SKM-1 treated with dmso at 0.1 percent for 144 hours (cell line): Measurements from ENCODE around the gene JADE3.
A peak's percentile ranks its signal among the peaks of the same experiment; 100 is the strongest.
"Not testable (repeated sequence)": the region's sequence is repeated elsewhere in the genome, so short reads cannot be mapped to it uniquely, and the experiment has no call there.

Experiments used
- DNase-seq: peaks from one replicate; lab custom pipeline; 2025; ENCODE audit not compliant: unreplicated experiment; lab: John Stamatoyannopoulos, UW

The JADE3 gene

DNA sequence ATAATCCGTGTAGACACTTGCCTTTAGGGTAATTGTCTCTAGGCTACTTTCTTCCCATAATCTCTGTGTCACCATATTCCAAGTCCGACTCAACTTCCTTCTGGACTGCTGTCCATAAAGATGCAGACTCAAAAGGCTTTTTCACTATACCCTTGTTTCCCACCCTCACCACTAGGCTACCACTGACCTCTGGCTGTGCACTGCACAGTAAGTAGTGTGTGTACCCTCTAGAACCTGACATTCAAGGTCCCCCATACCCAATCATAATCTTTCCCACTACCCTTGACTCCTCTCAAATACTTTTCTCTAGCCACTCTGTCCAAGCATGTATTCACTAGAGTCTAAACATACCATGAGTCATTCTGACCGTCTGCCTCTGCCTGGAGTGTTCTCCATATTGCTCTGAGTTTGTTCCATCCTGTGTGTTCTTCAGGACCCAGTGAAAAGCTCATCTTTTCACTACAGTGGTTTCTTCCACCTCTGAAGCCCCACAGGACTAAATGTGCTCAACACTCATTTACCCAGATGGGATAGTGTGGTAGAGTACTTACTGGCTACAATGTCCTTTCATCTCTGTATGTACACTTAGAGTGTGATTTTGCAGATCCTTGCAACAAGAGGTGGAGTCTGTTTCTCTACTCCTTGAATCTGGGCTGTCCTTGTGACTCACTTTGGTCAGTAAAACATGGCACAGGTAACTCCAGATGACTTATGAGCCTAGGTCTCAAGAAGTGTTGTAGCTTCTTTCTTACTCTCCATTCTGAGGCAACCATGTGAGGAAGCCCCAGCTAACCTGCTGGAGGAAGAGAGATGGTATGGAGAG, 17.4 kb downstream of the JADE3 start:
- no peak for DNase-seq

DNA sequence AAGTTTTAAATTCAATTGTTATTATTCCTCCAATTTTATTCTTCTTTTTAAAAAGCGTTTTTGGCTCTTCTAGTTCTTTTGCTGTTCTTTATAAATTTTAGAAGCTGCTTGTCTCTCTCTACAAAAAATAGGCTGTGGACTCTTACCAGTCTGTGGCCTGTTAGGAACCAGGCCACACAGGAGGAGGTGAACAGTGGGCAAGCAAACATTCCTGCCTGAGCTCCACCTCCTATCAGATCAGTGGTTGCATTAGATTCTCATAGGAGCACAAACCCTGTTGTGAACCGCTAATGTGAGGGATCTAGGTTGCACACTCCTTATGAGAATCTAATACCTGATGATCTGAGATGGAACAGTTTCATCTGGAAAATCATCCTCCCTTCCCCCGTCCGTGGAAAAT, 23.1 kb downstream of the JADE3 start:
- DNase-seq = no peak

DNA sequence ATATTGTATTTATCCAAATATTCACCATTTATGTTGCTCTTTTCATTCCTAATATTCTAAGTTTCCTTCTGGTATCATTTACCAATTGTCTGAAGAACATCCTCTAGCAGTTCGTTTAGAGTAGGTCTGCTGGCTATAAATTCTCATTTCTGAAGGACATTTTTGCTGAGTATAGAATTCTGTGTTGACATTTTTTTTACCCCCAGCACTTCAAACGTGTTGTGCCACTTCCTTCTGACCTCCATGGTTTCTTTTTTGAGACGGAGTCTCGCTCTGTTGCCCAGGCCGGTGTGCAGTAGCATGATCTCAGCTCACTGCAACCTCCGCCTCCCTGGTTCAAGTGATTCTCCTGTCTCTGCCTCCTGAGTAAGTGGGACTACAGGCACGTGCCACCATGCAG, 26.4 kb downstream of the JADE3 start:
- DNase-seq = no peak

DNA sequence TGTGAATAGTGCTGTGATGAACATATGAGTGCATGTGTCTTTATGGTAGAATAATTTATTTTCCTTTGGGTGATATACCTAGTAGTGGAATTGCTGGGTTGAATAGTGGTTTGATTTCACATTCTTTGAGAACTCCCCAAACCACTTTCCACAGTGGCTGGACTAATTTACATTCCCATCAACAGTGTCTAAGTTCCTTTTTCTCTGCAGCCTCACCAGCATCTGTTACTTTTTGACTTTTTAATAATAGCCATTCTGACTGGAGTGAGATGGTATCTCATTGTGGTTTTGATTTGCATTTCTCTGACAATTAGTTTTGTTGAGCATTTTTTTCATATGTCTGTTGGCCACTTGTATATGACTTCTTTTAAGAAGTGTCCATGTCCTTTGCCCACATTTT, 29.1 kb downstream of the JADE3 start:
- no peak for DNase-seq

DNA sequence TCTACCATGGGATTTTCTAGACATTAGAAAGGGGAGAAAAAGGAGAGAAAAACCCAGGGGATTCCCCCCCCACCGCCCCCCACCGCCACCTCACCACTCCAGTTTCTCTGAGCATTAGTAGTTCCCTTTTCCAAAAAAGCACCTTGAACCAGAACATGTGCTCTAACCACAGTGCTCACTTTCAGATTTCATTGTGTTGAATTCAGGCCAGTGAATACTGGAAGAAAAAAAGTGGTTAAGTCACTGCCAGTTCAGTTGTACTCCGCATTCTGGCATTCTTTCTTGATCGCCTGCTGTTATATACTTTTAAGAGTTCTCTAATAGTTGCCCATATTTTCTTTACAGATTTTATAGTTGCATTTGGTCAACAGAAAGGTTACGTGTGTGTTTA, 40.9 kb downstream of the JADE3 start:
- DNase-seq = no peak

DNA sequence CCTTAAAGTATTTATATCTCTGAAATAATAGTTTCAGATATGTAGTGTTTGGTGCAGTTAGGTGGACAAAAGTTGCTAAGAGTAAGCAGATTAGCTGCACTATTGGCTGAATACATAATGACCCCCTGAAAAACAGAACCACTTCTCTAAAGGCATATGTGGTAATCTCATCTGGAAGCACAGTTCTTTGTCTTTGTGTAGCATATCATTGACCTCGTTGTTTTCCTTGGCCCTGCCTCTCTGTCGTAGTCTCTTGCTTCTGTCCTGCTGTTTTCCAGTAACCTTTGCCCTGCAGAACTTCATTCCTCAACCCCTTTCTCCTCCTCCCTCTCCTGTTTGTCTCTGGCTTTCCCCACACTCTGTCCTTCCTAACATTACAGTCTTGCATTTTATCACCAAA, 41.4 kb downstream of the JADE3 start:
- DNase-seq = peak; percentile 8

DNA sequence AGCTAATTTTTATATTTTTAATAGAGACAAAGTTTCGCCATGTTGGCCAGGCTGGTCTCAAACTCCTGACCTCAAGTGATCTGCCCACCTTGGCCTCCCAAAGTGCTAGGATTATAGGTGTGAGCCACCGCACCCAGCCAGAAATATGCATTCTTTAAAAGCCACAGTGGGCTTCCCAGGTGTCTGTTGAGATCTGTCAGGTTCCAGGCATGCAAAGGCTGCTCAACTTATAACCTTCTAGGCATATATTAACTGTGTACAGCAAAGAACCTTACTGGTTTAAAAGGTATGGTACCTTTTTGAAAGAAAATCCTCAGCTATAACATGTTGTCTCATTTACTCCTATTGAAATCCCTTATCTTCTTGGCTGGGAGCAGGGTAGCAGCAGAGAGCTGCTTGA, 42.5 kb downstream of the JADE3 start:
- DNase-seq = no peak

DNA sequence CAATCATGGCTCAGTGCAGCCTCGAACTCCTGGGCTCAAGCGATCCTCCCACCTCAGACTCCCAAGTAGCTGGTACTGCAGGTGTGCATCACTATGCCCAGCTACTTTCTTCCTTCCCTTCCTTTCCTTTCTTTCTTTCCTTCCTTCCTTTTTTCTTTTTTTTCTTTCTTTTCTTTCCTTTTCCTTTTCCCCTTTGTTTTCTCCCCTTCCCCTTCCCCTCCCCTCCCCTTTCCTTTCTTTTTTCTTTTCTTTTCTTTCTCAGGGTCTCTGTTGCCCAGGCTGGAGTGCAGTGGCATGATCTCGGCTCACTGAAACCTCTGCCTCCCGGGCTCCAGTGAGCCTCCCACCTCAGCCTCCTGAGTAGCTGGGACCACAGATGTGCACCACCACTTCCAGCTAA, 44.4 kb downstream of the JADE3 start:
- not testable (repeated sequence) for DNase-seq

DNA sequence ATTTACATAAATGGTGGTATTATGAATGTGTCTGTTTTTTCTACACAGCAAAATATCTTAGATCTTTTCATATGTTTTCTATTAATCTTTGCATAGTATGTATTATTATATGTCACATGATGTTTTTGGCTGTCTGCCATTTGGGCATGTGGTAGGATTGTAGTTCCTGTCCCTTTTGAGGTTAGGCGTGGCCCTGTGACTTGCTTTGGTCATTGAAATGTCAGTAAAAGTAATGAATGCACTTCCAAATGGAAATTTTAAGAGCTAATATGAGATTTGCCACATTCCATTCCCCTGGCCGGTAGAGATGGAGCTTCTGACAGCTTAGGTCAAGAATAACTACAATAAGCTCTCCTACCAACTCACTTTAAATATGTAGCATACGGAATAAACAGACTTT, 45.1 kb downstream of the JADE3 start:
- no peak for DNase-seq

DNA sequence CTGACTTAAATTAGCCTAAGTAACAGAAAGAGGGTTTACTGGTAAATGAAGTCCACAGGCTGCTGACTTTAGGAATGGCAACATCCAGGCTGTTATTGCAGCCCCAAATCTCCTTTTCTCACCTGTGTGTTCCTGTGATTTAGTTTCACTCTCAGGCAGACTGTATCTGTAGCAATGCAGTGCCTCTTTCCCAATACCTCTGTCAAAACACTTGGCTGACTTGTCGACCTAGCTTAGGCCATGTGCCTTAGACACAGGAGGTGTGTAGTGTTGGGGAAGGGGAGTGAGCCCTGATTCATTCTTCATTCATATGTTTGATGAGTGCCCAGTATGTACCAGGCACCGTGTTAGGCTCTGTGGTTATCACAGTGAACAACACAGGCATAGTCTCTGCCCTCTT, 46.9 kb downstream of the JADE3 start:
- DNase-seq = no peak

DNA sequence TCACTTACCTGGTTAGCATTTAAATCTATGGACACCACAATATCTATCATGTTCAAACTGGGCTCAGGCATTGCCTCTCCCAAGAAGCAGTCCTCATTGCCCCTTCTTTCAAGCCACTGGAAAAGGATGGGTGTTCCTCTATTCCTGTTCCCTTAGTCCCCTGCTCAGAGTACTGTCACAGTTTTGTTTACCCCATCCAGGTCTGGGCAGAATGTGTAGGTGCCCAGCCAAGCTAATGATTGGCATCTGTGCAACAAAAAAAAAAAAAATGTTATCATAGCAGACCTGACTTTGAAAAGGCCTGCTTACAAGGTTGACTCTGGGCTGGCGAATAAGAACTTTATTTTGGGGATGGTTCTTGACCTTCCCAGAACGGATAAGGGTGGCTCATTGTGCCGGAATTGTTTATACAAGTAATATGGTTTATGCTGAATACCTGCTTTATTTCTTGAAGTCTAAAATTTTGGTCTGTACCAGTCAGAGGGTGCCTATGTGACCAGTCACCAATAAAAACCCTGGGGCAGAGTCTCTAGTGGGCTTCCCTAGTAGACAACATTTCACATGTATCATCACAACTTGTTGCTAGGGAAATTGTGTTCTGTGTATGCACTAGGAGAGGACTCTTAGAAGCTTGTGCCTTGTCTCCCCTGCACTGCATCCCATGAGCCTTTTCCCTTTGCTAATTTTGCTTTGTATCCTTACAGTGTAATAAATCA, 47.9 kb downstream of the JADE3 start:
- DNase-seq = no peak

DNA sequence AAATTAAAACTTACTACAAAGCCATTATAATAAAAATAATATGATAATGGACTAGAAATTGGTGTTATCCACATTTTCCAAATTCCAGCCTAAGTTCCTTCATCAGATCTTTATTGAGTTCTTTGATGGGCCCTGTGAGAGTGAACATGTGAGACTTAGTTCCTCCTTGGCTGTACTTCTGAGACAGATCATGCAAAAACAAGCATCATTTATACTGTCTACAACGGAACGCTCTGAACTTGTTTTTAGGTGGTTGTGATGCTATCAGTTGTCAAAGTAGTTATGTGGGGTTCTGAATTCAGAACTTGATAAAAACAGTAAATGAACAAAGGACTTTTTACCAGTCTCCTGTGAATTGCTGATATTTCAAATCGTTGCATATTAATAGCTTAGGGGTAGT, 48.9 kb downstream of the JADE3 start:
- no peak for DNase-seq

DNA sequence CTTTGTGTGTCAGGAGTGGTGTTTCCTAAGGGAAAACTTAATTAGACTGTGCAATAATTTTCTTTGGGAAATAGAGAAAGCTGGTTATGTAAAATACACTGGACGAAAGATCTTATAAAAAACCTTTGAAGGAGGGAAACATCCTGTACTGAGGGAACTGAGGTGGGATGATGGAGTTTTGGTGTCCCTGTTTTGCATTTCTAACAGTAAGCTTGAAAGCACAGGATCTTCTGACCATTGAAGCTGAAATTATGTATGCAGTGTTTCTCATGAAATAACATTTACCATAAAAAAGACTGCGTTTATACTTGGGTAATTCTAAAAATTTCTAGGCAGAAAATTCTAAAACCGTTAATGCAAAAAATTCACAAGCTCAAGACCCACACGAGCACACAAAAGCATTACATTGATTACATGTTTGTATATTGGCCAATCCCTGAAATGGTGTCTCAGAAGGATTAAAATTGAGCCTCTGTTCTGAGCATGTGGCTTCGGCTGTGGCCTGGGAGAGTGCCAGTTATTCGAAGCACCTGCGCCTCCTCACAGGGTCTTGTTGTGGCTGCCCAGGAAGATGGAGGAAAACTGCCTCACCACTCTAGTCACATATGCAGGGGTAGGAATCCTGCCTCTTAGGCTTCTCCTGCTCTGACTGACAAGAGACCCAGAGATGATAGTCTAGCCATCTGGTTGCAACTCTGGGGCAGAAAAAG, 49.5 kb downstream of the JADE3 start:
- no peak for DNase-seq

DNA sequence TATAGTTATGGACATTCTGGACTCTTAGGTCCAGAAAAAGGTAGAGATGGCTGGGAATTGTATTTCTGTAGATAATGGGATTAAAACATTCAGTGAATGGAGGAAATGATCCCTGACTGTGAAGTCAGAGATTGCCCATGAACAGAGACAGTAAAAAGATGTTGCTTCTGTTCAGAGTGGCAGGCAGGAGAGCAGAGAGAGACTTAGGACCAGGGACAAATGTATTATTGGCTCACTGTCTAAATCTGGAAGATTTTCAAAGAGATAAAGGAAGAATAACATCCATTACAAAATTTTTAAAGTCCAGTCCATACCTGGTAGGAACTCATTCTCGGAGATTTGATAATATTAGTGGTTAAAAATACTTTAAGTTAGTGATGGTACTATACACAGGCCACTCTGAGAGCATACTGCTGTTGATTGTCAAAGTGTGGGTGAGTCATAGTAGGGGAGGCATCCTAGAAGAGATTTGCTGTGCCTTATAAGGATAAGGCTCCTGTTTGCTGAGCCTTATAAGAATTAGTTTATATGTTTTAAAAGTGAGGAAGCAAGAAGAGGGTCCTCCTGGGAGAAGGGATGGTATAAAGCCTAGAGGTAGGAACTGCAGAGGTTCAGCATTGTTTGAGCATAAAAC, 53.0 kb downstream of the JADE3 start:
- DNase-seq = no peak

DNA sequence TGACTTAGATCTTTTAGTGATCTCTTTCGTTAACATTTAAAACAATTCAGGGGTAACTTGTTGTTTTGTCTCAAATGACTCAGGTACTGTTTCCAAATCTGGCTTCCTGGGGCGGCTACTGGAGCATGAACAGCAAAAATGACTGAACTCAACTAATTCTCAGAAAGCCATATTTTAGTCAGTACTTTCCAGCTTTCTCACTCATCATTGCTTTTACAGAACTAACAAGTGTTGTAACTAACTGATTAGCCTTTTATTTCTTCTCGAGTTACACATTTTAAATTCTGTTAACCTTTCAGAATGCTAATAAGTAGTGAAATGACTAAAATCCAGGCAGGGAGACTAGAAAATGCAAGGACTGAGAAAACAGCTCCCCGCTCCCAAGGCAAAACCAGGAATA, 55.3 kb downstream of the JADE3 start:
- no peak for DNase-seq

DNA sequence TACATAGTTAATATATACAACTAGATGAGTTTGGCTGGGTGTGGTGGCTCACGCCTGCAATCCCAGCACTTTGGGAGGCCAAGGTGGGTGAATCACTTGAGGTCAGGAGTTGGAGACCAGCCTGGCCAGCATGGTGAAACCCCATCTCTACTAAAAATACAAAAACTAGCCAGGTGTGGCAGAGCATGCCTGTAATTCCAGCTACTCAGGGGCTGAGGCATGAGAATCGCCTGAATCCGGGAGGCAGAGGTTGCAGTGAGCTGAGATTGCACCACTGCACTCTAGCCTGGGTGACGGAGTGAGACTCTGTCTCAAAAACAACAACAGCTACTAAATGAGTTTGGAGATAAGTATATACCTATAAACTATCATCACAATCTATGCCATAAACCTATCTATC, 64.8 kb downstream of the JADE3 start:
- not testable (repeated sequence) for DNase-seq

DNA sequence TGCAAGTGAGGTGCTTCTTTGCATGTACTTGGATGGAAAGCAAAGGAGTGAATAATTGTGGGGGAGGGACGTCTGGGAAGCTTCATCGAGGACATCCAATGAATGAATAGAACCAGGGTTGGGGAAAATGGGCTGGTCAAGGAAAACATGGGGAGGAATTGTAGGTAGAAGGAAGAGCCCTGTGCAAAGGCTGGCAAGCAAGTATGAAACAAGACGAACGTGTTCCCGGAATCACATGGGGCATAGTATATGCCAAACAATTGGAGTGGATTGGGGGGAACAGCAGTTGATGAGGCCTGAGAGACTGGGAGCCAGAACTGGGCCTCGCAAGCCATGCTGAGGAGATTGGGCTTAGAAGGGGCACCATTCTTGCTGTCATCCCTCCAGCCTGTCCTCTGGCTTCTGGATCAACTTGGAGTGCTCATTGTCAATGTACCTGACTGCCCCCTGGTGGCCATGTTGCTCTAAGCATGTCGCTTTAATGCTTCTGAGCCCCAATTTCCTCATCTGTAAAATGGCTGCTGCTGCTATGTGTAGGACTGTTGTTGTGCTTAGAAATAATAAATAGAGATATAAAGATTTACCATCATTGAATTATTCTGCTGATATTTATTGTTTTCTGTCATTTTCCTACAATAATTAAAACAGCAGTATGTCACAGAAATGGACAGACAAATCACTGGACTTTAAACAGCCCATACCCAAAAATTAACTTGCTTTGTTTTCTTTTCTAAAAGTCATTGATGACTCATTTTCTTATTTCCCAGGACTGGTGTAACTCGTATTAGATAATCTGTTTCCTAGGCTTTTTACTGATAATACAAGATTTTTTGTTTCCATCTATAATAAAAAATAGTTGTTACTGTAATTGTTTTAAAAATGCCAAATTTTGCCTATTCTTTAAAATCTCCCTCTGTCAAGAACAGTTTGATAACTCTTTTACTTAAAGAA, 66.4 kb downstream of the JADE3 start:
- DNase-seq = peak; percentile 0

DNA sequence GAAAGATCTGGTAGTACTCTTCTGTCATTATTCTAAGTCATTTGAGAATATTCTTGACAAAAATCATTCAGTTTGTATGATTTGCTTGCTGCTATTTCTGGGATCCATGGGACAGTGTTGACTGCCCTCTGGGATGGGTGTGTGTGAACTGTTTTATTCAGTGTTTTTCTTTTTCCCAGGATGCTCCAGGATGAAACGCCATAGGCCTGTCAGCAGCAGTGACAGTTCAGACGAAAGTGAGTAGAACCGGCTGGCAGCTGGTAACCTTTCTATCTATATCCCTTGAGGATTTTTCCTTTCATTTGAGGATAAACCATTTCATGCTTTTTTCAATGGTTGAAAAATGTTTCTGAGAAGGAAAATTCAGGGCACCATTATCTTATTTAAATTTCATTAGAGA, 72.5 kb downstream of the JADE3 start:
- no peak for DNase-seq

DNA sequence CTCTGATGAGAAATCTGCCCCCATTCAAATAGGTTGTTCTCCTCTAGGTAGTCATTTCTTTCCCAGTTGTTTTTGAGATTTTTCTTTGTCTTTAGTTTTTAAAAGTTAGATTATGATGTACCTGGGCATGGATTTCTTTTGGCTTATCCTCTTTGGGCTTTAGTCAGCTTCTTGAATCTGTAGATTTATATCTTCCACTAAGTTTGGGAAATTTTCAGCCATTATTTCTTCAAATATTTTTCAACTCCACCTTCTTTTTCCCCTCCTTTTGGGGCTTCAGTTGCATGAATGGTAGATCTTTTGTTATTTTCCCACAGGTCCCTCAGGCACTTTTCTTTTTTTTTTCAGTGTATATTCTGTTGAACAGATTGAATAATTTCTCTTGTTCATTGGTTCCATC, 77.3 kb downstream of the JADE3 start:
- DNase-seq = no peak

DNA sequence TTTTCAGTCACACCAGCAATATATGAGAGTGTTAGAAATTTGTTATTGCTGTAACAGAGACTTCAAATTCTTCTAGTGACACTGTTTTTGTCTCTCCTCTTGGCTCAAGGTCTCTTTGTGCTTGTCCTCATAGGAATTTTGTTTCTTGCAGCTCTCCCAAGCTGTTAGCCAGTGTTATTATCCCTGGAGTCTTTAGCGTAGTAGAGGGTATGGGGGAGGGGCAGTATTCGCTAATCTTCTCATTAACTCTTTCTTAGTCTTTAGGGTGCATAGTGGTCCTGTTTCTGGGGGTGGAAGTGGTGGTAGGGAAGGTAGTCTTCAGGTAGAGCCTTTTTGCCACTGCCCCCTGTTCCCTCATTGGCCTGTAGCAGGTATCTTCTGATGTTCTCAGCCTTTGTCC, 79.4 kb downstream of the JADE3 start:
- DNase-seq = no peak
